K562 (cell line): ENCODE data around the gene HCAR3. TPM values are rescaled to one million over a fixed set of nuclear protein-coding genes. Genes with fewer than 3 reads are reported as not detected.

Source experiments
- ATAC-seq: fragments of 200-7000 bp; cut with Tn5 transposase; 3 replicates; pipeline ENCODE4 v1.9.1; 2020; ENCODE audit warnings: moderate library complexity
- BruUV-seq: library from RNA; stranded (reverse); fragments of 400-500 nt; replicated peaks from 2 replicates; lab custom pipeline; 2021; lab: Mats Ljungman, UMichigan
- CTCF ChIA-PET: fragments of 300-600 bp; formaldehyde crosslinking; extraction: SDS; loops from one replicate; lab custom pipeline; 2021; ENCODE audit warnings: low intra/inter-chr PET ratio; lab: Yijun Ruan, JAX
- POLR2A ChIA-PET: fragments of 300-600, 350-650 bp; sonication (Branson Sonifier 250); formaldehyde crosslinking; extraction: SDS; loops from one replicate; lab custom pipeline; 2021; ENCODE audit warnings: antibody characterized with exemption, inconsistent platforms; lab: Yijun Ruan, JAX
- DNase-seq, 4 experiments: peaks; one replicate each; pipeline versions ENCODE4 v3.0.0 to v3.0.0-alpha.2; 2011 to 2018; ENCODE audit warnings: low spot score in 3 of 4, mixed read lengths in 3 of 4; ENCODE audit errors: extremely low read depth in 1 of 4
- FAIRE-seq: peaks from 2 replicates; lab custom pipeline; 2011; peaks lifted over from hg19 to GRCh38; lab: Jason Lieb, UNC
- H2AFZ ChIP-seq: 2 replicates; pipeline ENCODE4 v1.6.0; 2011; ENCODE audit warnings: low read depth, low read length, control low read depth, inconsistent platforms
- H3K27ac ChIP-seq: fragments of 200-600 bp; 3 replicates; pipeline ENCODE4 v1.8.0; 2011; ENCODE audit warnings: low read depth, mild to moderate bottlenecking, control low read depth, inconsistent platforms, low read length, moderate library complexity, mixed read lengths; ENCODE audit errors: extremely low read depth
- H3K27me3 ChIP-seq, 2 experiments: fragments of 300-600 bp in 1 of 2; 2 replicates in 1 of 2; 3 replicates in 1 of 2; pipeline versions ENCODE4 v1.6.0 to v1.8.0; 2011; ENCODE audit warnings: inconsistent platforms in 2 of 2, low read length in 2 of 2, mild to moderate bottlenecking in 1 of 2, mixed read lengths in 1 of 2, moderate library complexity in 1 of 2; ENCODE audit not compliant: control insufficient read depth in 2 of 2, insufficient read depth in 2 of 2
- H3K36me3 ChIP-seq: fragments of 300-600 bp; 3 replicates; pipeline ENCODE4 v1.8.0; 2011; ENCODE audit warnings: mild to moderate bottlenecking, low read length, inconsistent platforms; ENCODE audit not compliant: control insufficient read depth, insufficient read depth
- H3K4me1 ChIP-seq, 2 experiments: fragments of 200-600 bp in 1 of 2; replicated peaks in 1 of 2; 2 replicates in 1 of 2; 3 replicates in 1 of 2; pipeline versions ENCODE4 v1.5.1 to v1.8.0; 2011; ENCODE audit warnings: inconsistent platforms in 2 of 2, low read length in 2 of 2, mild to moderate bottlenecking in 1 of 2, mixed read lengths in 1 of 2, moderate library complexity in 1 of 2; ENCODE audit not compliant: control insufficient read depth in 2 of 2, insufficient read depth in 2 of 2
- H3K4me2 ChIP-seq: 2 replicates; pipeline ENCODE4 v1.6.1; 2011; ENCODE audit warnings: low read length, control low read depth, inconsistent platforms, mixed read lengths; ENCODE audit not compliant: insufficient read depth
- H3K4me3 ChIP-seq: fragments of 200-600 bp; sonication (generic), shearing (Covaris generic); 2 replicates; pipeline ENCODE4 v1.5.1; 2016; ENCODE audit warnings: control low read depth, inconsistent platforms
- H3K79me2 ChIP-seq: fragments of 200-600 bp; 3 replicates; pipeline ENCODE4 v1.8.0; 2011; ENCODE audit warnings: low read length, inconsistent platforms; ENCODE audit not compliant: control insufficient read depth, insufficient read depth
- H3K9ac ChIP-seq, 2 experiments: 2 replicates each; pipeline versions ENCODE4 v1.6.0 to v1.6.1; 2011; ENCODE audit warnings: low read depth in 2 of 2, low read length in 2 of 2, control low read depth in 1 of 2, inconsistent platforms in 1 of 2, mild to moderate bottlenecking in 1 of 2, mixed read lengths in 1 of 2; ENCODE audit not compliant: insufficient read depth in 1 of 2
- H3K9me1 ChIP-seq: one replicate; pipeline ENCODE4 v1.6.0; 2011; ENCODE audit warnings: inconsistent platforms, mild to moderate bottlenecking, low read length, moderate library complexity; ENCODE audit not compliant: control insufficient read depth, insufficient read depth
- H3K9me3 ChIP-seq: replicated peaks from 2 replicates; pipeline ENCODE4 v1.5.1; 2011; ENCODE audit warnings: low read depth, low read length, inconsistent platforms; ENCODE audit not compliant: control insufficient read depth, insufficient read depth
- H4K20me1 ChIP-seq: replicated peaks from 2 replicates; pipeline ENCODE4 v1.6.1; 2011; ENCODE audit warnings: low read length, inconsistent platforms, mixed read lengths; ENCODE audit not compliant: control insufficient read depth, insufficient read depth
- ARNT ChIP-seq, 2 experiments: fragments of 450-650 bp; IDR thresholded peaks; 2 replicates each; pipeline ENCODE4 v1.6.1; 2016; ENCODE audit warnings: mild to moderate bottlenecking in 1 of 2
- CBX8 ChIP-seq: fragments of 200-600 bp; sonication (generic); IDR thresholded peaks from 2 replicates; pipeline ENCODE4 v1.6.1; 2012; ENCODE audit warnings: borderline replicate concordance, mixed run types, low read depth, mild to moderate bottlenecking, moderate library complexity, mixed read lengths, low read length, control low read depth, inconsistent platforms; ENCODE audit not compliant: poor library complexity, severe bottlenecking; ENCODE audit errors: extremely low read depth
- CEBPZ ChIP-seq: fragments of 150-350 bp; IDR thresholded peaks from 2 replicates; pipeline ENCODE4 v1.6.1; 2014; ENCODE audit warnings: low read depth, mild to moderate bottlenecking, low read length, borderline replicate concordance
- CHD1 ChIP-seq: fragments of 200-600 bp; sonication (generic); IDR thresholded peaks from one replicate; pipeline ENCODE4 v1.6.1; 2012; ENCODE audit warnings: mild to moderate bottlenecking, moderate library complexity, low read length, inconsistent platforms
- DNMT1 ChIP-seq: fragments of 450-650 bp; IDR thresholded peaks from 2 replicates; pipeline ENCODE4 v1.6.1; 2016; ENCODE audit warnings: antibody characterized with exemption, mild to moderate bottlenecking
- EHMT2 ChIP-seq: fragments of 450-650 bp; IDR thresholded peaks from 2 replicates; pipeline ENCODE4 v1.6.1; 2018; ENCODE audit warnings: antibody characterized with exemption
- FOXK1 ChIP-seq: sonication (generic); formaldehyde crosslinking; IDR thresholded peaks from 2 replicates; pipeline ENCODE4 v1.8.0; 2022; ENCODE audit warnings: missing genetic modification reagents, mild to moderate bottlenecking, borderline replicate concordance
- IRF2 ChIP-seq: sonication (generic); formaldehyde crosslinking; IDR thresholded peaks from 2 replicates; pipeline ENCODE4 v1.8.1; 2022; ENCODE audit warnings: mild to moderate bottlenecking, missing genetic modification reagents
- JUNB ChIP-seq: fragments of 450-650 bp; formaldehyde crosslinking; conservative IDR thresholded peaks from 2 replicates; pipeline ENCODE4 v1.4.0; 2020; ENCODE audit warnings: mild to moderate bottlenecking
- MLX ChIP-seq, 2 experiments: fragments of 450-650 bp in 1 of 2; sonication (generic) in 1 of 2; formaldehyde crosslinking; conservative IDR thresholded peaks; 2 replicates each; pipeline versions ENCODE4 v1.4.0 to v1.8.1; 2020 to 2022; ENCODE audit warnings: mild to moderate bottlenecking in 1 of 2, missing genetic modification reagents in 1 of 2
- SMARCA4 ChIP-seq: fragments of 450-650 bp; IDR thresholded peaks from 2 replicates; pipeline ENCODE4 v1.6.1; 2016
- TOE1 ChIP-seq, 2 experiments: fragments of 450-650 bp in 1 of 2; sonication (generic) in 1 of 2; formaldehyde crosslinking in 1 of 2; IDR thresholded peaks; 2 replicates each; pipeline versions ENCODE4 v1.7.1 to v1.8.0; 2016 to 2022; ENCODE audit warnings: borderline replicate concordance in 2 of 2, mild to moderate bottlenecking in 2 of 2, antibody characterized with exemption in 1 of 2, inconsistent platforms in 1 of 2, low read depth in 1 of 2, missing genetic modification reagents in 1 of 2, moderate library complexity in 1 of 2
- USF2 ChIP-seq: sonication (generic); formaldehyde crosslinking; IDR thresholded peaks from 2 replicates; pipeline ENCODE4 v1.5.0; 2020; ENCODE audit warnings: missing genetic modification reagents
- ZBED1 ChIP-seq: IDR thresholded peaks from 2 replicates; pipeline ENCODE4 v1.6.1; 2014
- ZNF212 ChIP-seq: fragments of 450-650 bp; formaldehyde crosslinking; IDR thresholded peaks from 2 replicates; pipeline ENCODE4 v1.4.0; 2020; ENCODE audit warnings: mild to moderate bottlenecking
- WGBS: fragments of 100-300 bp; shearing (Covaris generic); methylation state at CpG from one replicate; pipeline ENCODE4 v1.1.6; 2016; ENCODE audit warnings: low coverage, mixed read lengths; ENCODE audit not compliant: insufficient coverage; ENCODE audit errors: missing lambda C conversion rate; 5-methylcytosine and 5-hydroxymethylcytosine counted together
- in situ Hi-C: fragments of 300-500 bp; cut with MboI; formaldehyde crosslinking; loops from 4 replicates; pipeline ENCODE4 v1.15.0; 2018; ENCODE audit warnings: inconsistent platforms, mixed read lengths
- intact Hi-C: fragments of 100-400 bp; cut with micrococcal nuclease; formaldehyde crosslinking; loops from 2 replicates; pipeline ENCODE4 v1.14.2; 2022
- polyA plus RNA-seq, 8 experiments: library from polyadenylated mRNA; depleted of rRNA in 4 of 8; stranded (reverse) in 5 of 8; unstranded in 3 of 8; fragments of >200 nt; fragmentation: Nextera tagmentation in 2 of 8; fragmentation: Illumina TruSeq in 1 of 8; extraction: Ambion mirVana in 2 of 8; extraction: Trizol in 1 of 8; gene quantifications; 2 replicates each; pipeline versions ENCODE4 v1.2.1 to v1.2.3, GENCODE V29; 2011 to 2014; ENCODE audit warnings: inconsistent platforms in 1 of 8, missing spikeins in 1 of 8
- total RNA-seq, 7 experiments: library from RNA; depleted of rRNA in 6 of 7; stranded (reverse); fragments of >200 nt in 6 of 7; fragmentation: Illumina TruSeq in 2 of 7; extraction: Trizol in 2 of 7; gene quantifications; 2 replicates each; pipeline versions ENCODE4 v1.2.1 to v1.2.3, GENCODE V29; 2011 to 2021; ENCODE audit warnings: low replicate concordance in 1 of 7

Gene HCAR3
- total and polyA plus RNA-seq, 9 of the 15 experiments (the other 6 are each of a cell fraction or from before 2014, with no cell fraction given): not detected

GRCh38 chr12:122672515-122672914 is 44.1 kb downstream of the HCAR3 start:
- H3K9me1 ChIP-seq: no peaks in the 10 kb centered on the region
- intact Hi-C loops: no loop called here
- peaks cover 0 to 19% of the 10 kb centered on the region in 2 experiments; a peak in 2 of 5 replicates for H3K27me3 ChIP-seq
- BruUV-seq: no TSS peak
- H3K36me3 ChIP-seq: no peaks in the 10 kb centered on the region
- H3K4me2 ChIP-seq: no peak overlapping the region
- DNase-seq: no peak
- H3K9me3 ChIP-seq: no peaks in the 10 kb centered on the region
- no peaks in the 10 kb centered on the region for H4K20me1 ChIP-seq
- H3K9ac ChIP-seq: no peak overlapping the region
- CTCF ChIA-PET: no interaction called here
- WGBS: 18% methylated on average over 2 of the region's 2 CpGs
- ATAC-seq: no peak
- H3K27ac ChIP-seq: no peak overlapping the region
- POLR2A ChIA-PET: interaction anchor here (0.6 to 1.8 kb wide), 3 partner anchors 11 to 280 kb away, joined by 3 to 6 read pairs (median 3); no protein-coding TSS in a partner anchor
- TF ChIP-seq IRF2 (CRISPR knock-in tag) (no peak), SMARCA4 (no peak), DNMT1 (no peak), ZNF212 (CRISPR knock-in tag) (no peak), ZBED1 (no peak), MLX (CRISPR knock-in tag; conservative IDR thresholded peaks at IDR 0.05) (no peak), FOXK1 (CRISPR knock-in tag) (no peak), JUNB (no peak), CBX8 (no peak), TOE1 (IDR thresholded peaks at IDR 0.05; ENCODE audit: borderline replicate concordance) (no peak), TOE1 (CRISPR knock-in tag; IDR thresholded peaks at IDR 0.05; ENCODE audit: borderline replicate concordance, low read depth) (no peak), ARNT (IDR thresholded peaks at IDR 0.05) (no peak), CEBPZ (no peak), USF2 (CRISPR knock-in tag) (no peak), EHMT2 (no peak), CHD1 (no peak)
- H3K79me2 ChIP-seq: no peaks in the 10 kb centered on the region
- no peak overlapping the region for H2AFZ ChIP-seq
- H3K4me3 ChIP-seq: no peak overlapping the region
- FAIRE-seq: no peak
- in situ Hi-C loops: no loop called here
- H3K4me1 ChIP-seq: no peaks in the 10 kb centered on the region; a peak in 1 of 5 replicates
